HG03175 (cell line): ENCODE data around the gene SLC25A51.
"Not testable (repeated sequence)": the region's sequence is repeated elsewhere in the genome, so short reads cannot be mapped to it uniquely, and the experiment has no call there.

ENCODE experiments used
- ATAC-seq: cut with Tn5 transposase; IDR thresholded peaks from one replicate; pipeline ENCODE4 v1.9.1; 2021; ENCODE audit warnings: mild to moderate bottlenecking, moderate library complexity; ENCODE audit not compliant: unreplicated experiment

SLC25A51 gene

DNA sequence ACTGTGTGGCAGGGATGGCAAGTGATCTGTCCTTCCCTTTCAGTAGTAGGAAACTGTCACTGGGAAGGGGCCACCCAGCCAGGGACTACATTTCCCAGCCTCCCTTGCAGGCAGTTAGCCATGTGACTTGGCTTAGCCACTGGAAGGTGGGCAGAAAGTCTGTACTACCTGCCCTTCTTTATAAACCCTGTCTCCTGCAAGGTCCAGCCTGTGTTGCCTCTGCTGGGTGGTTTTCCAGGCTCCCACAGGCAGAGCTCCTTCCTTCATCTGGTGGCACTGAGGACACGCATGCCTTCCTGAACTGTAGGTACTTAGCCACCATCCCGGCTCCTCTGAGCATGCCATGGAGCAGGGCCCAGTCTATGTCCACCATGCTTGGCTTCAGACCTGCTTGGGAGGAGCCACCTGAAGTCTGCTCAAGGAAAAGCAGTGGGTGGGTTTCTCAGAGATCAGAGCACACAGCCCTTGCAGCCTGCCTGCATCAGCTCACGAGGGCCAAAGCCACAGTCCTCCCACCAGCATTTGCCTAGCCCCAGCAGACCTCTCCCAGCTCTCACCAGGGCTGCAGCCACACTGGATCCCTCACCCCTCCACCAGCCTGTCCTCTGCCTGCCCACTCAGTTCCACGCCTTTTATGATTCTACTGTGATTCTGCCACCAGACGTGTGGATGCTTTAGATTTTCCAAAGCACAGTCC, 16.7 kb upstream of the SLC25A51 start:
- peak; percentile 71 for ATAC-seq

DNA sequence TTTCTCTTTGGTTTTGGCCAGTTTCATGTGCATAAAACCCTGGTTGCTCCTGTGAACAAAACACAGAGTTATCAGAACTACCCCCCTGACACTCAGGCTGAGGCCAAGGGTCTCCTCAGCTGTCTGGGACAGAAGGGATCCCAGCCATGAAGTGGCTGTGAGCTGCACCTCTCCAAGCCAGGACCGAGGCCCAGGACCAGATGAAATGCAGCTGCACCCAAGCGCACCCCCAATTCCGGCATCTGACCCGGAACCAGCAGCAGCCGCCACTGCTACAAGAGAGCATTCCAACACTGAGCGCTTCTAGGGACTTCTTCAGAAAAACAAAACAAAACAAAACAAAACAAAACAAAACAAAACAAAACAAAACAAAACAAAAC, 16.0 kb upstream of the SLC25A51 start:
- ATAC-seq: no peak

DNA sequence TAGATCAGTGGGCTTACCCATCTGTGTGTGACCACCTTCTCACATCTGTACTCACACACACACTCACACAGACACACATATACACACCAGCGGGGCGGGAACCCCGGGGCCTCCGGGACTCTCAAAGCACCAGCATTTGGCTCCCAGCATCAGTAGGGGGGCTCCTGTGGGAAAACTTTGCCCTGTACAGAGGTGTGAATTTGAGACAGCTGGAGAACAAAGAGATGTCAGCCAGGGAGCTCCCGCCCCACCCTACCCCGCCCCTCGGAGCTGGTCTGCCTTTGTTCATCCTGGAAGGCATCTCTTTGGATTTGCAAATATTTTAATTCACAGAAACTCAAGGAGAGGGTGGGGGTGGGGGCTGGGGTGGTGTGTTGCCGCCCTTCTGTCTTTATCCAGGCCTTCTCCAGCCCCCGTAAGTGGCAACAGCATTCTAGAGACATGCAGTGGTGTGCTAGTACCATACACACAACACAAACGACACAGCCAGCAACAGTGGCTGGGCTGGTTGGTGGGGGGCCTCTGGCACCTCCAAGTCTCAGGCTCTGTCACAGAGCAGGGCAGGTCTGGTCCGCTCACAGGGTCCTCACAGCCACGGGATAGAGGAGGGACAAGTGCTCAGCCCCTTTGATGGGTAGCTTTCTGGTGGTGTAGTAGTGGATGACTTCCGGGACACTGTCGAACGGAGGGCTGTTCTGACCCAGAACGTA, 15.5 kb upstream of the SLC25A51 start:
- ATAC-seq: no peak

DNA sequence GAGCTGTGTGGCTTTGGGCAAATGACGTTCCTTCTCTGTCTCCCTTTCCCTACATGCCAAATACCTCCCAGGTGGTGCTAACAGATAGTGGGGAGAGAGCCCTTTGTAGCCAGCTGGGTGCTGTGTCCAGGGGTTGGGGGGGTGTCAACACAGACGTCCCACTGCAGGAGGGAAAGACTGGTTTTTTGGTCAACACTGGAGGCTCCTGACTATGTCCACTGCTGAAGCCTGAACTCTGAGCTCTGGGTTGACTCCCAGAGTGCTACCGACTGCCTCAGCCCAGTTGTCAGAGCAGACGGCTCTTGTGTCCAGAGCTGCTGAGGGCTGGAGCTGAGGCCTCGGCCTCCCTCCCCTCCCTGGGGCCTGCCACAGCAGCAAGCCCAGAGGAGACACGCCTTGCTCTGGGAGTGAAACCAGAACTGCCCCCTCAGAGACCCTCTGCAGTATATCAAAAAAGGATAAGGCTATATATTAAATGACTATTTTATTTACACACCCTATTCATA, 14.8 kb upstream of the SLC25A51 start:
- ATAC-seq: no peak

DNA sequence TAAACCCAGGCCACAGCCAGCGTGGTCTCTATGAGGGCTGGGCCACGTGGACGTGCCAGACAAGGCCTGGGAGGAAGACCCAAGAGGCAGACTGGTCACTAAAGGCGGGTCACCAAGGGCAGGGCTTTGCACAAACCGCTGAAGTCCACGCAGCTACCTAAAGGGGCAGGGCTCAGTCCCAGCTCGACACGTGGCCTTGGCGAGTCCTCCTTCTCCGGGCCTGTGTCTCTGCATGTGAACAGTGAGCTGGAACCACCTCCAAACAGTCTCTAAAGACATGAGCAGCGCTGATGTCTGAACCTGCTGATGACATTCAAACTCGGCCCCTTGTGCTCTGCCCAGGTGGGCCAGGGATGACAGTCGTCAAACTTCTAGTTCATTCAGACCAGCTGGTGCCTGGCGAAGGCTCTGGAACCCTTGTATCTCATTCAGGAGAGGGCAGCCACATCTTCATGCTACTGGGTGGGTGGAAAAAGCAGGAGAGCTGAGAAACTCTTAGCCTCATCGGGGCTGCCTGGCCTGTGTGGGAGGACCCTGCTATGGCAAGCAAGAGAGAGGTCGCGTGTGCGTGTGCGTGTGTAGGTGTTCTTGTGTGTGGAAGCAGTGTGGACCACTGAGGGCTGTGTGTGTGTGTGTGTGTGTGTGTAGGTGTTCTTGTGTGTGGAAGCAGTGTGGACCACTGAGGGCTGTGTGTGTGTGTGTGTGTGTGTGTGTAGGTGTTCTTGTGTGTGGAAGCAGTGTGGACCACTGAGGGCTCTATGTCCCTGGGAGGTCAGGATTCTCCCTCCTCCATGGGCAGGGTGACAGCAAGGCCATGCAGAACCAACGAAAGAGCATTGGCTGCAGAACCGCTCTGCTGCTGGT, 14.1 kb upstream of the SLC25A51 start:
- ATAC-seq: no peak

DNA sequence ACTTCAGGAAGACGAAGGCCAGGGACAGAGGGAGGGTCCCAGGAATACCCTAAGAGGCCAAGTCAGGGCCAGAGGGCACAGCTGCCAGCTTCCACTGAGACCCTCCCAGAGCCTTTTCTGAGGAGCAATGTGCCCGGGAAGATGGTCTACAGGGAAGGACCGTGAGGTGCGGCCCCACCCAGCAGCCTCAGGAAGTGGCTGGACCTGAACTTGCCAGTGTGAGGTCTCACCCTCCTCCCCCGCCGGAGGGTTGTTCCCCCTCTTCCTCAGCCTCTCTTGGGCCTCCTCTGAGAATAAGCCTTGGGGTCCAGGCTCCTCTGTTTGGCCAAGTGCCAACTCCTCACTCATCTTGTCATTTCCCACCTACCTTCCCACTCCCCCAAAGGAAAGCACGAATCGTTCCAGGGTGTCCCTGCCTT, 13.4 kb upstream of the SLC25A51 start:
- no peak for ATAC-seq

DNA sequence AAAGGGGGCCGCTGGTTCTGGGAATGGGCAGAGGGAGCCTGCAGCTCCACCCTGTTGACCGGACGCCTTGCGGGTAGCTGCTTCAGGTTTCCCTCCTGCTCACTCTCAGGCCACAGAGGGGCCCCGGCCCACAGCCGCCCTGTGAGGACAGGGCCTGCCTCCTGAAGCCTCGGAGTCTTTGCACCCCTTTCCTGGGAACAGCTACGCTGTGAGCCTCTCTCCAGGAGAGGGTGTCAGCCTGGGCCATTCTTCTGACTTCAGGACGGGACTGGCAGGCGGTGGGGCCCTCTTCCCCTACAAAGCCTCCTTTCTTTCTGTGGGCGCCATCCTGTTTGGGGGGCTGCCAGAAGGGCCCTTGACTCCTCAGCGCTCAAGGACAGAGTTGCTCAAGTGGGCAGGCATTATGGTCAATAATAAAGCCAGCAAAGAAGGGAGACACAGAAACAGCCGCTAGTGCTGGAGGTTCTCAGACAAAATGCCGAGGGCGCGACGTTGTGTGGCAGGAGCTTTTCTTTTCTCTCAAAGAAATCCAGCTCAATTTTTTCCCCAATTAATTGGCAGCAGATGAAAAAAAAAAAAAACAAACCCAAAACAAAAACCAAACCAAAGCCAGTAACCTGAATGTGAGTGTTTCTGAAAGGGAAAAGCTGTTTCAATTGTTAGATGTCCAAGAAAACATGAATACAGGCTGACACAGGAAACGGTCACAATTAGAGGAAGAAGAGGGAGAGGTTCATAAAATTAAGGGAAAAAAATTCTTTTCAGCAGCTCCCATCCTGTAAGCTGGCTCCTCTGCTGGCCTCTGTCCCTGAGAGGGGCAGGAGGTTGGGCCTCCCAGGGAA, 12.8 kb upstream of the SLC25A51 start:
- no peak for ATAC-seq

DNA sequence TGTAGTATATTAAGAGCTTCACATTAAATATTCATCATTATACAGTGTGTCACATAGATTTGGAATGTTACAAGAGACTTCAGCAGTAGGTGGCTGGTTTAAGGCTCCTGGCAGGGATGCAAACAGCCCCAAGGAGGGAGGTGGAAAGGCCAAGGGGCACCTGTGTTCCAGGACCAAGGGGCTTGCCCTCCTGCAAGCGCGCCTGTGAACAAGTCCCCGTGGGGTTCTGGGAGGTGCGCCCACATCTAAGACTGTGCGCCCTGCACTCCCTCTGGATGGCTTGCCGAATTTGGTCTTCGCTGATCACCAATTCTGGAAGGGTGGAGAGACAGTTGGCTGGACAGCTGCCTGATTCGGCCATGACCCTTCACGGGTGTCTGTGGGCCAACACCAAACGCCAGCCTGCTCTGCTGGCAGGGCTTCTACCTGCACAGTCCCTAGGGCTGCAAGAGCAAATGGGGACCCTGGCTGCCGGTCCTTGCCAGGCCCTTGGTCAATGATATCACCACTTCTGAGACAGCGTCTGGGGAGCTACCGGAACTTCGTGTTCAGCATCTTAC, 12.1 kb upstream of the SLC25A51 start:
- ATAC-seq: no peak

DNA sequence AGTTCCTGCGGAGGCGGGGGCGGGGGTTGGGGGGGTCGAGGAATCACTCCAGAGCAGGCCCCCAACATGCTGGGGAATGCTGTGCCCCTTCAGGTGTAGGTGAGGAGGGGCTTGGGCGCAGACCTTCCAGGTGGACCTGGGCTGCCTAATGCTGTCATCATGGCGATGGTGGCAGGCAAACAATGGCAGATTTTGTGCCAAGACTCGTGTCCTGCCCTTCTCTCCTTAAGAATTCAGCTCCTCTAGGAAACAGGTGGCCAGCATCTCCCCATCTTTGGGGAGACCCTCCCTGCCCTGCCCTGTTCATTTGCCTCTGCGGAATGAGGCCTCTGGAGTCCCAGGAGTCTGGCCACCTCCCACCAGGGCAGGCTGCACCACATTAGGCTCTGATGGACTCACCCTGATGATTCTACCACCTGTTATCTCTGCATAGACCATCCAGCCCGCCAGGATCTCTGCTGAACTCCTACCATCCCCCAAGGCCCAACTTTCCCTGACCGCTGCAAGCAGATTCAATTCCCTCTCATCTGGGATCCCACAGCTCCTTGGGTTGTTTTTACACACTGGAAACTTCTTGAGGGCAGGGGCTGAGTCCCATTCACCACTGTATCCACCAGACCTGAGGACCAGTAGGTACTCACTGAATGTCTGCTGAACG, 10.9 kb upstream of the SLC25A51 start:
- ATAC-seq: no peak

DNA sequence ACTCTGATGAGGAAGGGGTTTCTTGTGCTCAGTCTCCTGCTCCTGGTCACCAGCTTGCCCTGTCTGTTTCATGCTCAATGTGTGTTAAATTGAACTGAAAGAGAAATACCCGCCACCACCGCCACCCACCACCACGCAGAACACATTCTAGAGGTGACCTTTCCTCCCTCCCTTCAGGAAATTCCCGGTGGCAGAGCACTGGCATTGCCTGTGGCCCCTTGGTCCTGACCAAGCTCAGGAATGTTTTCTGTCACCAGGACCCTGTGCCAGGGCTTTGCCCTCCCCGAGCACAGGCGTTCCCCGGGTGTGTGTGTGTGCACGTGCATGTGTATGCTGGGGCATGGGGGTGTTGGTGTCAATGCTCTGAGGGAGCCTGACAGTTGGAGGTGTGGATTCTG, 10.2 kb upstream of the SLC25A51 start:
- no peak for ATAC-seq

DNA sequence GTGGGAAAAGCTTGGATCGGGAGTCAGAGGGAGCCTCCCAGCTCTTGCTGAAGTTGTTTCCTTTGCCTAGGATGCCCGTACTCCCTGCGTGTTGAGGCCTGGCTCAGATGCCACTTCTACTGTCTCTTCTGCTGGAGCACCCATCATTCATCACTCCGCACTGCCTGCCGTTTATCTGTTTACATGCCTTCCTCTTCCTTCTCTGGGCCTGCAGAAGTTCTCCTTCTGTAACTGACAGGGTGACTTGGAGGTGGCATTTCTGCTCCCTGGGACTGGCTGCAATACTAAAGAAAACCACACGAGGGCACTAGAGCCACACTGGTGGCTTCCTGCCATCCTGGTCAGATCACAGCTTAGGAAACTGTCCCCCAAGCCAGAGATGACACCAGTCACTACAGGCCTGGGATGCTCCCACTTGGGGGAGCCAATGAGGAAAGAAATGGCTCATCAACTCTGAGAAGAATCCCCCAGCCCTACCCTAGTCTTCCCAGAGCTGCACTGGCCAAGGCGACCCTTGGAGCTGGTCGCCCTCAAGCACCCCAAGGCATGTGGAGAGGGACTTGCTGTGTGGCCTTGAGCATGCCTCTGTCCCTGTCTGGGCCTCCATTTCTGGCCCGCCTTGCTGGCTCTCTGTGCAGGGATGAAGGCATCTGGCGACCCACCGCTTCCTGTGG, 9.7 kb upstream of the SLC25A51 start:
- peak; percentile 81 for ATAC-seq

DNA sequence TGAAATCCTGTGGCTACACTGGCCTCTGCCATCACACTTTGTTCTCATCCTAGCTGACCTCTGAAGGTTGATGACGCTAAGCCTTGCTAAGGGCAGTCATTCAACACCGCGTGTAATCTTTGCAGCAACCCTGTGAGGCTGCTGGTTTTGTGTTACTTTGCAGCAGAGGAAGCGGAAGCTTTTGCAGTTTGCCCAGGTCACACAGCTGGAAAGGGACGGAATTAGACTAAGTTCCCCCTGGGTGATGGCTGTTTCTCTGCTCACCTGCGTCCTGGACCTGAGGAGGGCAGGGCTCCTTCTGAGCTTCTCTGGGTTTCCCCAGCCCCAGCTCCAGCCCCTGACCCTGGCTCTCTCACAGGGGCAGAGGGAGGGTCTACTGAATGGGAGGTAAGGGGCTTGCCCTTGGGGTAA, 7.3 kb upstream of the SLC25A51 start:
- no peak for ATAC-seq

DNA sequence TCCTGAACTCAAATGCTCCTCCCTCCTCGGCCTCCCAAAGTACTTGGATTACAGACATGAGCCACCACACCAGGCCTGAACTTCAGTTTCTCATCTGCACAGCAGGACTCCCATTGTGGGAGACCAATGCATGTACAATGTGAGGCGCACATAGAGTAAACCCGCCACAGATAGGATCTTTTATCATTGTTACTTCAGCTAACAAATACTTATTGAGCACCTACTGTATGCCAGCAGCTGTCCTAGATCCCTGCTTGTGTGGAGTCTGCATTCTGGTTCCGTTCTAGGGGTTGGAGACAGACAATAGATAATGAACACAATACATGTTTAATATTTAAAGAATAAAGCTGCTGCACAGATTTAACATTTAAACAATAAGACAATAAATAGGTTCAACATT, 6.3 kb upstream of the SLC25A51 start:
- no peak for ATAC-seq

DNA sequence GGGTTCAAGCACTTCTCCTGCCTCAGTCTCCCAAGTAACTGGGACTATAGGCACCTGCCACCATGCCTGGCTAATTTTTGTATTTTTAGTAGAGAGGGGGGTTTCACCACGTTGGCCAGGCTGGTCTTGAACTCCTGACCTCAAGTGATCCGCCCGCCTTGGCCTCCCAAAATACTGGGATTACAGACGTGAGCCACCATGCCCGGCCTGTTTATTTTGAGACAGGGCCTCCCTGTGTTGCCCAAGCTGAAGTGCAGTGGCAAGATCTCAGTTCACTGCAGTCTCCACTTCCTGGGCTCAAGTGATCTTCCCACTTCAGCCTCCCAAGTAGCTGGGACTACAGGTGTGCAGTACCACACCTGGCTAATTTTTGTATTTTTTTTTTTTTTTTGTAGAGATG, 5.9 kb upstream of the SLC25A51 start:
- ATAC-seq: not testable (repeated sequence)

DNA sequence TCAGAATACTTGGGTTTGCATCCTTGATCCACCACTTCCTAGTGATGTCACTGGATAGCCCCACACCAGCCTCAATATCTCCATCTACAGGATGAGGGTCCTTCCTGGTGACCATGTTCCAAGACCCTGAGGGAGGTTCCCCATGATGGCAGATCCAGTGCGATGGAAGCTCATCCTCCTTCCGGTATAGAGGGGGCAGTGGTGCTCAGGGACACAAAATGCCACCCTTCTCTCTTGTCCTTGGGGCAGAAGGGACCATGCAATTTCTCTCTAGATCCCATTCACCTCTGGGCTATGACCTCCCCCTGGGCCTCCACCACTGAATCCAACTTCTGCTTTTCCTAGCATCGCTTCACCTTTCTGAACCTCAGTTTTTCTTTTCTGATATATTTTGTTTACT, 5.4 kb upstream of the SLC25A51 start:
- ATAC-seq: no peak

DNA sequence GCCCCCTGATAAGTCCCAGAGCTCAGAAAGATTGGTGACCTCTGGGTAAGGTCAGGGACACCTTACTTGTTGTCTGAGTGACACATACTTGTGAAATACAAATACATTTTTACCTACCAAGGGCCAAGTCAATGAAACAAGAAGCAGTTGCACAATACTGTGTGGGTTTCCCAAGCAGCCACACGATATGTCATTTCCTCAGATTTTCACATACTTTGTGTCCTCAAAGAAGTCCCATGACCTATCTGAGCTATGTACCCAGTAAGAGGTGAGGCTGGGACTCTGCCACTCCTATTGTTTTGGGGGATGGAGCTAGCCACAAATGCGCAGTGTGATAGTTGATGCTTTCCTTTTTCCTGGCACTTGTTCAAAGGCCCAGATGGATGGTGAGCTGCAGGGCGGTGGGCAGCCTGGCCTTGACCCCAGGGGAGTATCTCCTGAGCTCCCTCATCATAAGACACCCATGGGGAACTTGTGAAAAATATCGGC, 4.8 kb upstream of the SLC25A51 start:
- ATAC-seq: no peak

DNA sequence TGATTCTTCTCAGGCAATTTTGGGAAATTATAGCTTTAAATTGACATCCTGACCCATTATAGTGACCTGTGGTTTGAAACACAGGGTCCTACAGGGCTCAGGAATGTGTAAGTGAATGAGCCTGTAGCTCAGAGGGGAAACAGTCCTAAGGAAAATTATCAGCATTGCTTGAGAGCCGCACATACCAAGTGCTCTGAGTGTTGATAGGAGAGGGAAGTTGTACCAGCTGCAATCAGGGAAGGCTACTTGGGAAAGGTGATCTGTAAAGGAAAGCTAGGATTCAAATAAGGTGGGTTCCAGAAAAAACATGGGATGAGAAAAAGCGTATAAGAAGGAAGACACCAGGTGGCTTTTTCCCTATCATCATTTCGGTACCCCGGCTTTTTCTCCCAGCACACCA, 4.4 kb upstream of the SLC25A51 start:
- ATAC-seq: no peak

DNA sequence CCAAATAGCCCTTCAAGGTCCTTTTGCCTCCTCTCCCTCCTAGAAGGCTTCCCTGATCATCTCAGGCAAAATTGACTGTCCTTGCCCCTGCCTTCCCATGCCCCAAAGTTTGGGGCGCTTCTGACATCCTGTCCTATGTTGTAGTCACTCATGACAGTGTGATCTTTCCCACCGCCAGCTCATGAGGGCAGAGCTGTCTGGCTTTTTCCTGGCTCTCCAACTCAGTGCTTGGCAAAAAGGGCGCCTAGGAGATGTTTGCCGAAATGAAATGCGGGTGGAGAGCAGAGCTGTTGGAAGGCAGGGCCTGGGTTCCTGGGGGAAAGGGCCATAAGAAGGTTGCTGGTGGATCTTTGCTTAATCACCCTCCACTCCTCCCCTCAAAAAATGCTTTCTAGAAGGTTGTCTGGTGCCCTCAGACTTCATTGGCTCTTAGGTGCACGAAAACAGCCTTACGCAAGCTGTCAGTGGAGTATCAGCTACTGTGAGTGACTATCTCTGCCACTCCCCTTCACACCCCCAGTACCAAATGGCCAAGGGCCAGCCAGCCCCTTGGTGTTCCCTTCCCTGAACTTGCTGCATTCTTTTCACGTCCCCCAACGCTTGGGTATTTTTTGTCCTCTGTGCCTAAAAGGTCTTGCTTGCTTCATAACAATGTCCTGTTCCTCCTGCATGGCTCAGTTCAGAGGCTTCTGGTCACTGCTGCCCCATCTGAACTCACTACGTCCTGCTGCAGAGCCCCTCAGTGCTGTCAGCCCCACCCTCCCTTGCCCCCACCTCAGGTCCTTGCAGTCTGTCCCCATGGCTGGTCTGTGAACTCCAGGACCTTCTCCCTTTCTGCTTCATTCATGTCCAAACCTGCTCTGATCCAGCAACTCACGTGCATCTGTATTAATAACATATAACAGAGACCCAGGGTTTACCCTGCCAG, 2.6 kb upstream of the SLC25A51 start:
- ATAC-seq: no peak
